Activated CD8-positive, alpha-beta memory T cell treated with anti-CD3 and anti-CD28 coated beads, Interleukin-2, amount 50 U/mL, for 24 hours (primary cell): Measurements from ENCODE around the gene STEAP1B.
"Not testable (repeated sequence)": the region's sequence is repeated elsewhere in the genome, so short reads cannot be mapped to it uniquely, and the experiment has no call there.

Experiments
- DNase-seq: peaks from one replicate; pipeline ENCODE4 v3.0.0-alpha.2; 2020; ENCODE audit errors: extremely low read depth

The STEAP1B gene

DNA sequence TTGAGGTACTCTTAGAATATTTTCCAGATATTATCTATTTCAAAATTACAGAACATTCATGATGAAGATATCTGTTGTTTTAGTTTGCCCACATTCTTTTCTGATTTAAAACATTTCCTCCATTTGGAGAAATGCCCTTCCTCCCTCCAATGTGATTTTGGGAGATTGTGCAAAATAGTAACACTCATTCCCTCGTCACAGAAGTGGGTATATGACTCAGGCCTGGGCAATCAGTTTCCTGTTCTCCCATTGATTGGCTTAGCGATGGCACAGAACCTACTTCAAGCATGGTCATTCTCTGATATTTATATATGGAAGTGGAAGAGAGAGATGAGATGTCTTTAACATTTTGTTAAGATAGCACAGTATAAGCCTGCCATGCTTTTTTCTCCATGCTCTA is 3.1 kb downstream of the STEAP1B start:
- DNase-seq = not testable (repeated sequence)

DNA sequence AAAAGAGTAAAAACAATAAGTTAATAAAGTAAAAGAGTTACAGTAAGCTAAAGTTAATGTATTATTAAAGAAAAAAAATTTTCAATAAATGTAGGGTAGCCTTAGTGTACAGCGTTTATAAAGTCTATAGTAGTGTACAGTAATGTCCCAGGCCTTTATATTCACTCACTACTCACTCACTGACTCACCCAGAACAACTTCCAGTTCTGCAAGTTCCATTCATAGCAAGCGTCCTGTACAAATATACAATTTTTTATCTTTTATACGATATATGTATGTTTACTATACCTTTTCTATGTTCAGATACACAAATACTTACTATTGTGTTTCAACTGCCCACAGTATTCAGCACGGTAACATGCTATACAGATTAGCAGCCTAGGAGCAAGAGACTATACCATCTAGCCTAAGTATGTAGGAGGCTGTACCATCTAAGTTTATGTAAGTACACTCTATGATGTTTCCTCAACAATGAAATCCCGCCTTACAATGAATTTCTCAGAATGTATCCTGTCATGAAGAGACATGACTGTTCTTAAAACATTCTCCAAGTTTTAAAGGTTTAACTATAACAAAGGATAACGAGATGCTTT is 3.6 kb downstream of the STEAP1B start:
- DNase-seq = not testable (repeated sequence)

DNA sequence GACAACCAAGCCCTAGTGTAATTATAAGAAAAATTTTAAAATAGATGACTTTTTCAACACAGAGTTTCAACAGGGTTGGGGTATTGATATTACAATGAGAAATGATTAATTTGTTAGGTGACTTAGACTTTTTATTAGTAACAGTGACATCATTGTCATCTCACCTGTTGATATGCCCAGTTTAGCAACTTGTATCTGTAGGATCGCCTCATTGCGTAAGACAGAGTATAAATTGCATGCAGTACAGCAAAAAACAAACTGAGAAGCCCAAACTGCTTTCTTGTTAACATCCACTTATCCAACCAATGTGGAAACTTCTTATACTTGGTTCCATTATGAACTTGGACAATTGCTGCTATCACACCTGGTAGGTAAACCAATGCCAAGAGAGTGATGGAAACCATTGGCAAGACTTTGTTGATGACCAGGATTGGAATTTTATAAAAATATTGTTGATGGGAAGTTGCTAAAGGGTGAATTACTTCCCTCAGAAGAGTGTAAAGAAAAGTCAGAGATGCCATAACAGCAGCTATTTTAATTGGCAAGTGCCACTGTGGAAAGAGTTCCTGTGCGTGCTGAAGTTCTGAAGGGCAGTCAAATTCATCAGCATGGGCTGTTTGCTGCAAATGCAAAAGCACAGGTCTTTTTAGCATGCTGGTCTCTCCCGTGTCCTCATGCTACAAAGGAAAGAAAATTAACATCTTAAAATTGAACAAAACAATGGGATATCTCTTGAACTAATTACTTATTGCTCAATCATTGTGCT is 6.6 kb downstream of the STEAP1B start:
- not testable (repeated sequence) for DNase-seq

DNA sequence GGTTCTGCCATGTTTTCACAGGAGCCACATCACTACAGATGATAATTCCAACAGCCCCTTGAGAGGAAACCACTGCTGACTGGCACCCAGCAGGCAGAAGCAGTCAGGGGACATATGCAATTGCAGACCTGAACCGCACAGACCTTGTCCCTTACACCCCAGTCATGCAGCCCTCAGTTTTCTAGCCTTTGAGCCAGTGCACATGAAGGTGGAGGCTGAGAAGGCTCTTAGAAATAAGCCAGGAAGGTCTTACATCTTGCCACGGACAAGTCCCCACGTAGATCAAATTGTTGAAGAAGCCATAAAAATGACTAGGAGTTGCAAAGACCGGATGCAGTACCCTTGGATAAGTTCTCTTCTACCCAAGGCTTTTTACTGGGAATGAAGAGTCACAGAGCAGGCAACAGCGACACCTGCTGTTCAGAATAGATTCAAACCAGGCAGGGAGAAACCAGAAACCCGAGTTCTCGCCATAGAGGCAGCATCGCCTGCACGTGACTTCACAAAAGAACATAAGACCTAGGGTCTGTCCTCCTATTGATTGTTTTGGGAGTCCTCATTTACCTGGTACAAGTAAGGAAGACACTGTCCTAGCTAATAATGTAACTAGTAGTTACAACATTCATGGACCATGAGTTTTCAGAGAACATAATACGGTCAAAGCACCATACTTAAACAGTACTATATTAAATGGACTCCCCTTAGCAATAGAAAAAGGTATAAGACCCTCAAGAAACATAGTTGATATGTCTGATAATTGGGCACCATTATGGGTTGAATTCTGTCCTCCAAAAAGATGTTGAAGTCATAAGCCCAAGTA is 11.1 kb downstream of the STEAP1B start:
- DNase-seq = peak; percentile 31

DNA sequence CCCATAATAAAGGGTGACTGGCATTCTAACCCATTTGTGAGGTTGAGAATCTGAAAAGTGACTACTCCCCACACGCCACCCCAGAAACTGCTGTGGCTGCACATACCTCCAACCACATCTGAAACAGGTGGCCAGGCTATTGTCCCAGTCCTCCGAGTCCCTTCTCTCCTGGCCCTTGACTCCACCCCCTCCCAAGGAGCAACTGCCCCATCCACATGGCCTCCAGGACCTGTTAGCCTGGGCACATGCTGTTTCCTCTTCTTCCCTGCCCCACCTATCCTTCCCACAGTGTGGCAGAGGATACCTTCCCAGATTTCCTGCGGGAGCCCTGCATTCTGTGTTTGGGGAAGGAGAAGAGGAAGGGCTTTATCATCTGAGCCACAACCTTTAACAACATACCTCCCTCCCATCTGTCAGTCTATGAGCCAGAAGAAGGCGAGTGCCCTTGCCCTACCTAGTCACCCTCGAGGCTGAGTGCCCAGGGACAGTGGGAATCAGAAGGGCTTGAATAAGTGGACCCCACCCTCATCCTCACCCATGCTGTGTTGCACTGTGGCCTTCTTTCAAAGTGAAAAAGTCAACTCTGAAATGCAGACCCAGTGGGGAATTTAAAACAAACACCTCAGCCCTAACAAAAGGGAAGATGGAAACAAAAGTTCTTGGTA is 11.9 kb downstream of the STEAP1B start:
- DNase-seq = no peak

DNA sequence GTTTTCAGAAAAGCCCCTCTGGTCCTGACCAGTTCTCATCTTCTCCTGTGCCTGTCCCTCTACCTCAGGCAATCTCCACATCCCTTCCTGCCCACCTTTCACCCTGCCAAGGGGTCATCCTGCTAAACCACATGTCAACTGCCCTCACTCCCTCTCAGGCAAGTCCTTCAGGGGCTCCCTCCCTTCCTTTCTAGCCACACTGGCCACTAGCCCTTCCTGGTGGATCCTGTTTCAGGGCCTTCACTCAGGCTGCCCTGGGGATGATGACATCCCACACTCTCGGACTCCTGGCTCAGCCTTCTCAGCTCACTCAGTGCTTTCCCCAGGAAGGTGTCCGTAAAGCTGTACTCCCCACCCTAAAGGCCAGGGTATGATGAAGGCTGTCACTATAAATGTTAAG is 13.4 kb downstream of the STEAP1B start:
- no peak for DNase-seq

DNA sequence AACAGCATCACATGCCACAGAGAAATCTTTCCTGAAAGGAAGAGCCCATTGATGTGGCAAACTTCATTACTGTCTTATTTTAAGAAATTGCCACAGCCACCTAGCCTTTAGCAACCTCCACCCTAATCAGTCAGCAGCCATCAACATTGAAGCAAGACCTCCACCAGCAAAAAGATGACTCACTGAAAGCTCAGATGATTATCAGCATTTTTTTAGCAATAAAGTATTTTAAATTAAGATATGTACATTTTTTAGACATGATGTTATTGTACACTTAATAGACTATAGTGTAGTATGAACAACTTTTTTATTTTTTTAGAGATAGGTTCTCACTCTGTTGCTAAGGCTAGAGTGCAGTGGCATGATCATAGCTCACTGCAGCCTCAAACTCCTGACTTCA is 14.8 kb downstream of the STEAP1B start:
- no peak for DNase-seq

DNA sequence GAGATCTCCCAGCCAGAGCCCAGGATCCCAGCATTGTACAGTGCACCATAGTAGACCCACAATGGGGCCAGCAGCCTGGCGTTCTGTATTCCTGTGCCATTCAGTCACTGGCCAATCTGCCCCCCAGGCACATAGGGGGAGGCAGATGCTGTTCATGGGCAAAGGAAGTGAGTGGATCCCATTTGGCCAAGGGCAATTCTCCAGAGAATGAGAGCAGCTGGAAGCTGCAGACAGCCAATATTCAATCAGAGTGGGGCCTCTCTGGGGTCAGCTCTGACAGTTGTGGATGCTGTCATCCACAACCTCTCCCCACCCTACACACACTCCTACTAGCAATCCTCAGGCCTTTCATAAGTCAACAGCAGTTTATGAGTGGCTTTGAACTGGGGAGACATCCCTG is 17.5 kb downstream of the STEAP1B start:
- no peak for DNase-seq

DNA sequence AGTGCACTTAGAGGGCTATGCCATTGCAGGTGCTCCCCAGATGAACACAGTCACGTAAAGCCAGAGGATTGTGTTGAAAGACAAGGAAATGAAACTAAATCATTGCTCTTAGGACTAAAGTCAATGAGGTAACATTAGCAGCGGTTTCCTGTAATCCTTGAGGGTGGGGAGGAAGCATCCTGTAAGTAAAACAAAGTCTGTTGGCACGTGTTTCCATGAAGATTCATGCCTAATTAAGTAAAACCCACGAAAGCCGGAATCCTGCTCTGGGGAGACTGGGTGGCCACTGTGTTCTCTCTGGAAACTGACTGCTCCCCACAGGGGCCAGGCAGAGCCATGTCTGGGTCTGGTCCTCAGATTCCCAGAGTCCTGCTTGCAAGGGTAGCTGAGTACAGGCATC is 18.3 kb downstream of the STEAP1B start:
- no peak for DNase-seq

DNA sequence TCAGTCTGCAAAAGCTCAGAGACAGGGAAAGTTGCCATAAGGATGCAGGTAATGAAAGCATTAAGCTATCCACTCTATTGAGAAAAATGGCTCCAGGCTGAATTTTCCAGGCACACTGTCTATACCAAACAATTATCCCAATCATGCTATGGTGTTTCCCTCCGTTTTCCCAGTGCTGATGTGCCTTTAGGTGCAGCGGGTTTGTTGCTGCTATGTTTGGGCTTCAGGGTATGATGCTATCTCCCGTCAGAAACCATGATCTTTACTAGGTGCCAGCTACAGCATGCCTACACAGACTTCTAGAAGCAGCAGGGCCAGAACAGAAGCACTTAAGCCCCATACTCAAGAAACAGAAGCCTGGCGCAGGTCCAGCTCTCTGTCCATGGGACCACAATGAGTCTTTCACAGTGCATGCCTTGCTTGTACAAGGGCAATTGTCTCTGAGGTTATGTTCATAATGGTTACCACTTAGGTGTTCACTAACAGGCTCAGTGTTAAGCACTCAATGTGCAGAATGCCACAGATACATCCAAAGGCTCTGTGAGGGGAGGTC is 19.4 kb downstream of the STEAP1B start:
- DNase-seq = no peak

DNA sequence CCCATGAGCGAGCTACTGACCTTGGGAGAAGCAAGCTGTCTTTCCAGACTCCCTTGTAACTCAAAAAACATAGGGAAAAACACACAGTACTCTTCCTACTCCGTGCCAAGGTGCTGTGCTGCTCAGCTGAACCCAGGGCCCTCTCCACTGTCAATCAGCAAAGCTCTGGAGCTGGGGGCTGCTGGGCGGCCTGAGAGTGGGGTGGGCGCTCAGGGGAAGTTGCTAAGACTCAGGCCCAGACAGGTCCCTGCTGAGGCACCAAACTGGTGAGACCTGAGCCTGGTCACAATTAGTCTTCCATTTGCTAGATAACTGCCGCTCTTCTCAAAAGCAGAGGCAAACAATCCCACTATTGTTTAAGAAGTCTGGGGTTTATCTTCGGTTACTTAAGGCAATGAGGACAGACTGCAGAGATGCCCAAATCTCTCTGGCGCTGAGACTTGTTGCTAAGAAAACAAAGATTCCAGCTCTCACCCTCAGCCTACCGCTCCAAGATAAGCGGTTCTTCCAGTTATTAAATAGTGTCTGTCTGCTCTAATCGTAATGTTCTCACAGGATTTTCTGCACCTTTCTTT is 22.0 kb downstream of the STEAP1B start:
- no peak for DNase-seq

DNA sequence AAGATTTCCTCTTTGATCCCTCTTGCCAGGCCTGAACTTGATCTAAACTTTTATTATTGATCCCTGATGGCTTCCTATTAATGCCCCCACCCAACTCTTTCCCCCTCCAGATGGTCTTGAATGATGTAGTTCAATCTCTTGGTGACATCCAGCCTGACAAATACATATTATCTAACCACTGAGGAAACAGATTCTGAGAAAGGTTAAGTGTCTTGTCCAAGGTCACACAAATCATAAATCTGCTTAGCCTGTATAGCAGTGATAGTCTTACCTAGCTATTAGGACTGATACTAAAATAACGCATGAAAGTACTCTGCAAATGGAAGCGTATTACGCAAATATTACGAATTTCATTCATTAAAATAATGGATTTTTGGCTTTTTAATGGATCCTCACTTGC is 22.7 kb downstream of the STEAP1B start:
- no peak for DNase-seq

DNA sequence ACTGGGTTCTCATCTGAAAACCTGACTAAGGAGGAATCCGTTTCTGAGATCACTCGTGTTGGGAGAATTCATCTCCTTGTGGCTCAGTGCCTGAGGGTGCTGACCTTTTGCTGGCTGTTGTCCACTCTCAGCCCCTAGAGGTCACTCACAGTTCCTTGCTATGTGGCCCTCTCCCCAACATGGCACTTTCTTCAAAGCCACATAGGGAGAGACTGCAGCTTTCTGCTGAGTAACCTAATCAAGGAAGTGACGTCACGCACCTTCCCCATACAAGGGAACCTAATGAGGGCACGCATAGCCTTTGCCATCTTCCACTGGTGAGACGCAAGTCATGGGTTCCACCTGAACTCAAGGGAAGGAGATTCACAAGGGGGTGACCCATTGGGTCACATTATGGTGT is 23.2 kb downstream of the STEAP1B start:
- no peak for DNase-seq

DNA sequence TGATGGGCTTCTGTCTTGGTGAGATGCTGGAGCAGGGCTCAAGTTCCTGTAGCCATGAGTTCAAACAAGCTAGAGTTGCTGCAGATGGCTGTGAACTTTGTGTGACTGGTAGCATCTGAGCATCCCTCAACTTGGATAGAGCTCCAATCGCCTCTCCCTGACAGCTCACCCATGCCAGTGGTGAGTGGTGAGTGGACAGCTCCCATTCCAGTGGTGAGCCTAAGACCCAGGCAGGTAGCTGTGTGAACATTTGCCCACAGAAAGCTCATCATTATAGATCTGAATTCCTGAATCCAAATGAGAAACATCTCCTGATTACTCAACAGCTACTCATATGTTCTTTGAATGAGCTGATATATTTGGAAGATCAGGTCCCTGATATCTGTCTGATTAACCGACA is 25.3 kb downstream of the STEAP1B start:
- DNase-seq = no peak

DNA sequence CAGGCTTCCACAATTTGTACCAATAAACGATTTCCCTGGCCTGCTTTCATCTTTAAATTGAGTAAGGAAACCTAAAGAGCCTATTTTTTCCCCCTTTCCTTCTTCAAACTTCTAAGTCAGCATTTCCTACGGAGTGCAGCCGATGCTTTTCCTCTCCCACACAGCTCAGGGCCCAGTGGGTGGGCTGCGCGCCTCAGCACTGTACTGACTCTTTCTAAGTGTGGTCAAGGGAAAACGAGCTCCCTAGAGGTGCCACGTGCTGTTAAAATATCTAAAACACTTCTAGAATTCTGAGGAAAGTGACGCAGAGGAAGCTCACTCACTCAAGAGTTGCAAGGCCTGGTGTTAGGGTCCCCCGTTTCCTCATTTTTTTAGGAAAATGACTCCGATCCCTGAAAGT is 29.0 kb downstream of the STEAP1B start:
- DNase-seq = no peak

DNA sequence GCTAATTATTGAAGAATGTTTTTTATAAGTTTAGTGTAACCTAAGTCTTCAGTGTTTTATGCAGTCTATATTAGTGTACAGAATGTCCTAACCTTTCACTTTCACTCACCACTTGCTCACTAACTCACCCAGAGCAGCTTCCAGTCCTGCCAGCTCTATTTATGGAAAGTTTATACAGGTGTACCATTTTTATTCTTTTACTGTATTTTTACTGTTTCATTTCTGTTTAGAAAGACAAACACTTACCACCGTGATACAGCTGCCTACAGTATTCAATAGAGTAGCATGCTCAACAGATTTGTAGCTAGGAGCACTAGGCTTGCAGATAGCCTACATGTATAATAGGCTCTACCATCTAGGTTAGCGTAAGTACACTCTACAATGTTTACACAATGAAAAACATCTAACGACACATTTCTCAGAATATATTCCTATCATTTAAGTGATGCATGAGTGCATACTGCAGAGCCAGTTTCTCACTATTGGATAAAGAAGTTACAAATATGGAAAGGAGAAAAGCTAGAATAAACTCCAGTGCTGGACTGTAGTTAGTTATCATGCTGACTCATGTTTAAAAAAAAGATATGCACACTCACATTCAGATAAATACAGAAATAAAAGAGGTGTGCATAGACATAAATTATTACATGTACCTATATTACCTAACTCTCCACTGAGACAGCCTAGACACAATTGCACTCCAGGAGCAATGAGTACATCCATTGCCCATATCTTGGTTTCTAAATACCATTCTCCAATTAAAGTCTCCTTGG is 30.4 kb downstream of the STEAP1B start:
- no peak for DNase-seq

DNA sequence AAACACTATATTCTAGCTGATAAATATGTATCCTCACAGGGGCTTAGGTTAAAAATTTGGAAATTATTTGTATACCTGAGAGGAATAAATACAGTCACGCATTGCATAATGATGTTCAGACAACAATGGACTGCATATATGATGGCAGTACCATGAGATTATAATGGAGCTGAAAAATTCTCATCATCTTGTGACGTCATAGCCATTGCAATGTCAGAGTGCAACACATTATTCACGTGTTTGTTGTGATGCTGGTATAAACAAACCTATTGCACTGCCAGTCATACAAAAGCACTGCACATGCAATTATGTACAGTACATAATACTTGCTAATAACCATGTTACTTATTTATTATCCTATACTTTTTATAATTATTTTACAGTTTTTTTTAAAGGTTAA is 31.4 kb downstream of the STEAP1B start:
- no peak for DNase-seq

DNA sequence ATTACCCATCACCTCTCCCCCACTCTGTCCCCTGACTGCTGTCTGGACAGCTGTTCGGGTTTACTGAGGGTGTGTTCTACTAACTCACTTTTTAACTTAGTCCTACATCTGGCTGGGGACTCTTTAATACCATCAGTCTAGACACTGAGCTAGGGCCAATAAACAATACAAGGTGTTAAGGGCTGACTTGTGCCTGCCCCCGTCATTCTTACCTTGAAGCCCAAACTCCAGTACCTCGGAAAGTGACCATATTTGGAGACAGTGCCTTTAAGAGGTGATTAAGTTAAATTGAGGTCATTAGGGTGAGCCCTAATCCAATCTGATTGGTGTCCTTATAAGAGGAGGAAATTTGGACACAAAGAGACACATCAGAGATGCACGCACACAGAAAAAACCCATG is 35.7 kb downstream of the STEAP1B start:
- no peak for DNase-seq

DNA sequence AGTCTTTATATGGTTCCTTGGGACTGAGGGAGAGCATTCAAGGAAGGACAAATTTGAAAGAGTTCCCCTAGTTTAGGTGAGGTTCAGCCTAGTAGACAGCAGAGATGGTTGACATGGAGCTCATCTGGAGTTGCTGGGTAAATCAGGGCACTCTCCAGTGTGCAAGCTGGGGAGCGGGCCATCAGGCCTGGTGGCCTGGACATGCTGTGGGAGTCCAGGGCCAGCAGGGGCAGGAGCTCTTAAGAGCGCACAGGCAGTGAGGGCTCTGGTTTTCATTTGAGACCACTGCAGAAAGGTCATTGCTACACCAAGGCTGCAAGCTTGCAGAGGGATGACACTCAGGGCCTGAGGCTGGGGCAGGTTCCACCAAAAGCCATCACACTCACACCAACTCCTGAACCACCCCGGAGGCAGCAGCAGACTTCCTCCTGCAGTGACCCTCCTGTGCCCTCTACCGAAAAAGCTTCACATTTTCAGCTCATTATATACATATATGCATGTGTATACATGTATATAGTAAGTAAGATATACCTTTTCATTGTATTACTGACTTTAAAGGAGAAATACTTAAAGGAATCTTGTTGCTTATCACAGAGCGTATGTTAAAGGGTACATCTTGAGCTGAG is 39.5 kb downstream of the STEAP1B start:
- DNase-seq = no peak

DNA sequence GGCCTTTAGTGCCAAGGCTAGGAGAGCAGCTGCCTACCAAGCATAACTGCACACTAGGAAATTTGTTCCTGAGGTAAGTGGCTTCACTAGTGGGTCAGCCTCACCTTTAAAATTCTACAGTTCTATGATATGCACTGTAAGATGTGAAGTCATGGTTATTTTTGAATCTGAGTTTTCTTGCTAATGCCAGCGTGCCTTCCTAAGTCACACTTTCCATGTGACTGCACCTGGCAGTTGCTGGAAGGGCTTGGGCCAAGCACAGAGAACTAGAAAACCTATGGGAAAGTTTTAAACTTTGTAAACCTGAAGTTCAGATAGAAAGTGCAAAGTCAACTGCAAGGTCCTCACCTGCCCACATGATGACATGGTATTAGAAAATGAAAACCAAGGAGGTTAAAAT is 42.5 kb downstream of the STEAP1B start:
- DNase-seq = no peak
